HUES48 (cell line): ENCODE data around the gene POM121L2.

Experiments
- H3K27ac ChIP-seq: one replicate; pipeline ENCODE4 v1.7.0; 2013; ENCODE audit warnings: low read depth, low read length, inconsistent platforms
- H3K27me3 ChIP-seq: 2 replicates; pipeline ENCODE4 v1.6.1; 2013; ENCODE audit warnings: mild to moderate bottlenecking, low read length; ENCODE audit not compliant: control insufficient read depth, insufficient read depth
- H3K36me3 ChIP-seq: 2 replicates; pipeline ENCODE4 v1.6.1; 2013; ENCODE audit warnings: low read length; ENCODE audit not compliant: control insufficient read depth, insufficient read depth
- H3K4me1 ChIP-seq: 2 replicates; pipeline ENCODE4 v1.6.1; 2013; ENCODE audit warnings: mild to moderate bottlenecking, low read length; ENCODE audit not compliant: control insufficient read depth, insufficient read depth
- H3K4me3 ChIP-seq: 2 replicates; pipeline ENCODE4 v1.5.1; 2013; ENCODE audit warnings: mild to moderate bottlenecking, low read depth, low read length
- H3K9ac ChIP-seq: 2 replicates; pipeline ENCODE4 v1.6.1; 2013; ENCODE audit warnings: mild to moderate bottlenecking, low read depth, low read length, moderate library complexity
- H3K9me3 ChIP-seq: 2 replicates; pipeline ENCODE4 v1.6.1; 2013; ENCODE audit warnings: low read length; ENCODE audit not compliant: control insufficient read depth, insufficient read depth

The POM121L2 gene

GRCh38 chr6:27318973-27319372 is 6.9 kb upstream of the POM121L2 start:
- Histone ChIP-seq H3K9ac (no peak overlapping the region), H3K36me3 (no peaks in the 10 kb centered on the region), H3K9me3 (no peaks in the 10 kb centered on the region), H3K27me3 (no peaks in the 10 kb centered on the region), H3K4me1 (no peaks in the 10 kb centered on the region), H3K27ac (no peak overlapping the region), H3K4me3 (no peak overlapping the region)

GRCh38 chr6:27314046-27314445 is 2.0 kb upstream of the POM121L2 start:
- H3K4me3 ChIP-seq = no peak overlapping the region
- no peaks in the 10 kb centered on the region for H3K36me3 ChIP-seq
- H3K9me3 ChIP-seq = no peaks in the 10 kb centered on the region; the same call in 1 of the 2 replicates
- peaks cover 38% of the 10 kb centered on the region for H3K27me3 ChIP-seq
- no peak overlapping the region for H3K9ac ChIP-seq
- no peaks in the 10 kb centered on the region for H3K4me1 ChIP-seq
- H3K27ac ChIP-seq = no peak overlapping the region

GRCh38 chr6:27312950-27313271 is 838 bp upstream of the POM121L2 start:
- Histone ChIP-seq H3K36me3 (no peaks in the 10 kb centered on the region), H3K4me1 (no peaks in the 10 kb centered on the region), H3K27me3 (peaks cover 43% of the 10 kb centered on the region), H3K4me3 (peak overlapping the region; percentile 80), H3K9ac (no peak overlapping the region), H3K9me3 (no peaks in the 10 kb centered on the region; the same call in 1 of the 2 replicates), H3K27ac (no peak overlapping the region)

- Histone ChIP-seq H3K4me1 (no peaks in the 10 kb centered on the region), H3K36me3 (no peaks in the 10 kb centered on the region), H3K27me3 (peaks cover 48% of the 10 kb centered on the region), H3K9ac (no peak overlapping the region), H3K27ac (no peak overlapping the region), H3K4me3 (peak overlapping the region; percentile 80), H3K9me3 (no peaks in the 10 kb centered on the region; the same call in 1 of the 2 replicates)
Measured at GRCh38 chr6:27311806-27312145, 297 bp downstream of the POM121L2 start.

- Histone ChIP-seq H3K4me1 (no peaks in the 10 kb centered on the region), H3K4me3 (0 out of 2 replicates have a peak overlapping the region, but pooled peaks have one; percentile 31), H3K36me3 (no peaks in the 10 kb centered on the region), H3K9me3 (no peaks in the 10 kb centered on the region), H3K27ac (no peak overlapping the region), H3K27me3 (peaks cover 7% of the 10 kb centered on the region; the same call in 1 of the 2 replicates), H3K9ac (no peak overlapping the region)
Measured at GRCh38 chr6:27303613-27304272, 8.3 kb downstream of the POM121L2 start.

- Histone ChIP-seq H3K4me3 (peak overlapping the region; percentile 62), H3K9me3 (no peaks in the 10 kb centered on the region), H3K36me3 (no peaks in the 10 kb centered on the region), H3K9ac (peak overlapping the region; percentile 54; the same call in 1 of the 2 replicates), H3K4me1 (no peaks in the 10 kb centered on the region), H3K27me3 (peaks cover 14% of the 10 kb centered on the region), H3K27ac (no peak overlapping the region)
Measured at GRCh38 chr6:27297857-27298730, 14.0 kb downstream of the POM121L2 start.

GRCh38 chr6:27297484-27297856 is 14.6 kb downstream of the POM121L2 start:
- no peak overlapping the region for H3K27ac ChIP-seq
- peak overlapping the region; percentile 62 for H3K4me3 ChIP-seq
- H3K4me1 ChIP-seq = no peaks in the 10 kb centered on the region
- no peaks in the 10 kb centered on the region for H3K36me3 ChIP-seq
- H3K9me3 ChIP-seq = no peaks in the 10 kb centered on the region
- peaks cover 14% of the 10 kb centered on the region for H3K27me3 ChIP-seq
- no peak overlapping the region for H3K9ac ChIP-seq

GRCh38 chr6:27296106-27296783 is 15.8 kb downstream of the POM121L2 start:
- Histone ChIP-seq H3K36me3 (no peaks in the 10 kb centered on the region), H3K4me1 (no peaks in the 10 kb centered on the region), H3K27me3 (peaks cover 26% of the 10 kb centered on the region), H3K9ac (no peak overlapping the region), H3K9me3 (no peaks in the 10 kb centered on the region), H3K4me3 (peak overlapping the region; percentile 62), H3K27ac (no peak overlapping the region)

GRCh38 chr6:27295301-27296079 is 16.6 kb downstream of the POM121L2 start:
- Histone ChIP-seq H3K27ac (no peak overlapping the region), H3K9me3 (no peaks in the 10 kb centered on the region), H3K9ac (no peak overlapping the region), H3K4me3 (peak overlapping the region; percentile 62), H3K4me1 (no peaks in the 10 kb centered on the region), H3K27me3 (peaks cover 34% of the 10 kb centered on the region), H3K36me3 (no peaks in the 10 kb centered on the region)

- H3K27me3 ChIP-seq = peaks cover 45% of the 10 kb centered on the region
- no peaks in the 10 kb centered on the region for H3K9me3 ChIP-seq
- no peak overlapping the region for H3K27ac ChIP-seq
- no peaks in the 10 kb centered on the region for H3K36me3 ChIP-seq
- H3K4me3 ChIP-seq = peak overlapping the region; percentile 62
- H3K4me1 ChIP-seq = peaks cover 4% of the 10 kb centered on the region; the same call in 1 of the 2 replicates
- no peak overlapping the region for H3K9ac ChIP-seq
Measured at GRCh38 chr6:27294409-27294808, 17.7 kb downstream of the POM121L2 start.
